Measurements from ENCODE around the gene POLK.

- TF ChIP-seq HNF4G (IDR thresholded peaks at IDR 0.05) = no peak
- TF ChIP-seq CTCF (IDR thresholded peaks at IDR 0.05; ENCODE audit: low read depth, low read length, missing input control) = no peak
- TF ChIP-seq REST (IDR thresholded peaks at IDR 0.05) = no peak
- no peak for TF ChIP-seq RAD21 (IDR thresholded peaks at IDR 0.05)
- TF ChIP-seq YY1 (IDR thresholded peaks at IDR 0.05) = no peak
- TF ChIP-seq TAF1 (conservative IDR thresholded peaks at IDR 0.05) = no peak
- no peak for TF ChIP-seq GABPA (IDR thresholded peaks at IDR 0.05 in 1 of 2, conservative IDR thresholded peaks at IDR 0.05 in 1 of 2)
- no peak for TF ChIP-seq ZBTB33 (IDR thresholded peaks at IDR 0.05)
- TF ChIP-seq SP1 (IDR thresholded peaks at IDR 0.05) = no peak
- no peak for TF ChIP-seq MAX (IDR thresholded peaks at IDR 0.05)
- no peak for TF ChIP-seq JUND (IDR thresholded peaks at IDR 0.05)
- TF ChIP-seq FOXA2 (IDR thresholded peaks at IDR 0.05) = no peak
- no peak for TF ChIP-seq EGR1 (IDR thresholded peaks at IDR 0.05; ENCODE audit: low read depth in 2 of 2)
These were observed 128.7 kb downstream of the POLK start for GRCh38 chr5:75640395-75640794.
